ENCODE results near the gene PLEKHA5. TPM values are rescaled to one million over a fixed set of nuclear protein-coding genes. Genes with fewer than 3 reads are reported as not detected.

Gene PLEKHA5
- total RNA-seq, 1 donor from 2014 or later: 23.4 TPM

DNA sequence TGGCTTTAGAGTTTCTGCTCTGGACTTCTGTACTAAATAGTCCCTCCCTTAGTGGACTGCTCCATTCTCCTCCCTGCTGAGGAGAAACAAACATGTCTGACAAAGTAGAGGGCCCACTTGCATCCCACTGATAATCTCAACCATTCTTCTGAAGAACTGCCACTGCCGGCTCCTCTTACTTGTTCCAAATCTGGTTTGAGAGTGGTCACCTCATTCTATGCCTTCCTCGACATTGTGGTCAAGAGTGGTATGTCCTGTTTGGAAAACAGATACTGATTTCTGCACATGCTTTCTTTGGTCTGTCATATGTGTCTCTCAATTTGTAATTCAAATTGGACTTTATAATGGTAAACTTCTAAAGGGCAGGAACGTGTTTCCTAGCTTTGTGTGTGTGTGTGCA, 36.3 kb upstream of the PLEKHA5 start:
- DNase-seq (ENCODE audit: low read depth): no peak
- no peak overlapping the region for H3K4me3 ChIP-seq (ENCODE audit: low read depth, low read length)
- no peak for TF ChIP-seq CTCF (conservative IDR thresholded peaks at IDR 0.05; ENCODE audit: low read depth, low read length)

GRCh38 chr12:19095331-19095730, 34.2 kb upstream of the PLEKHA5 start:
- no peak for TF ChIP-seq CTCF (conservative IDR thresholded peaks at IDR 0.05; ENCODE audit: low read depth, low read length)
- DNase-seq (ENCODE audit: low read depth): no peak
- no peak overlapping the region for H3K4me3 ChIP-seq (ENCODE audit: low read depth, low read length)

DNA sequence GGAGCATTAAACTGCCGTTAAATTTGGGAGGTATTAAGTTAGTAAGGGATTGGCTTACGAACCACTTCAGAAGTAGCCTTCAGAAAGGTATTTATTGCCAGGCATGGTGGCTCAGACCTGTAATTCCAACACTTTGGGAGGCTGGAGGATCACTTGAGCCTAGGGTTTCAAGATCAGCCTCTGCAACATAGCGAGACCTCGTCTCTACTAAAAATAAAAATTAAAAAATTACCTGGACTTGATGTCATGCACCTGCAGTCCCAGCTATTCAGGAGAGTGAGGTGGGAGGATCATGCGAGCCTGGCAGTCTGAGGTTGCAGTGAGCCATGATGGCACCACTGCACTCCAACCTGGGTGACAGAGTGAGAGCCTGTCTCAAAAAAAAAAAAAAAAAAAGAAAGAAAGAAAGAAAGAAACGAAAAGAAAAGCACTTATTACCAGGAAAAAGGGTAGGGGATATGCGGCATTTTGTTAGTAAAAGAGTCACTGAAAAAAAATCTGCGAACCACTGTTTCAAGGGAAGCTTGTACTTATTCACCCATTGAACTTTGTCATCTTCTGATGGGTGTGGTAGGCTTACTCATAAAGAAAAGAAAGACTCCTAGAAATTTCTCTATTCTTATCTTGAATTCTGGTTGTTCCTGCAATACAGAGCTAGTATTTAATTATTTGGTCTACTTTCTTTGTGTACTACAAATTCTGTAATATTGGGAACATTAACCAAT, 33.6 kb upstream of the PLEKHA5 start:
- no peak for TF ChIP-seq CTCF (conservative IDR thresholded peaks at IDR 0.05; ENCODE audit: low read depth, low read length)
- no peak overlapping the region for H3K4me3 ChIP-seq (ENCODE audit: low read depth, low read length)
- no peak for DNase-seq (ENCODE audit: low read depth)

DNA sequence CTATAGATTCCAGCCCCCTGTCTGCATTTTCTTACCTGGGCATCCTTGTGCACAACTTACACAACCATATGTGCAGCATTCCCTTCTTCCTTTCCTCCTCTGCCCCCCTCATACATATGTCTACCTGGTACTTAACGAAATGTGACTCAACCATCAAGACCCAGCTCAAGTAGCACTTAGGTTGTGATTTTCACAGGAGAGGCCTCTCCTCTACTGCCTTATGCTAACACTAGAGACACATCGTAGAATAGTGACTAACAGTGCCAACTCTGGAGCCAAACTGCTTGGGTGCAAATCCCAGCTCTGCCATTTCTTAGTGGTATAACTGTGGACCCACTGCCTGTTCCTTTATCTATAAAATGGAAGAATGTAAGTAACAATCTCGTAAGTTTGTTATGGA, 24.1 kb upstream of the PLEKHA5 start:
- no peak for DNase-seq (ENCODE audit: low read depth)
- TF ChIP-seq CTCF (conservative IDR thresholded peaks at IDR 0.05; ENCODE audit: low read depth, low read length): no peak
- no peak overlapping the region for H3K4me3 ChIP-seq (ENCODE audit: low read depth, low read length)

- no peak for DNase-seq (ENCODE audit: low read depth)
Measured at GRCh38 chr12:19107750-19108149, 21.8 kb upstream of the PLEKHA5 start.

DNA sequence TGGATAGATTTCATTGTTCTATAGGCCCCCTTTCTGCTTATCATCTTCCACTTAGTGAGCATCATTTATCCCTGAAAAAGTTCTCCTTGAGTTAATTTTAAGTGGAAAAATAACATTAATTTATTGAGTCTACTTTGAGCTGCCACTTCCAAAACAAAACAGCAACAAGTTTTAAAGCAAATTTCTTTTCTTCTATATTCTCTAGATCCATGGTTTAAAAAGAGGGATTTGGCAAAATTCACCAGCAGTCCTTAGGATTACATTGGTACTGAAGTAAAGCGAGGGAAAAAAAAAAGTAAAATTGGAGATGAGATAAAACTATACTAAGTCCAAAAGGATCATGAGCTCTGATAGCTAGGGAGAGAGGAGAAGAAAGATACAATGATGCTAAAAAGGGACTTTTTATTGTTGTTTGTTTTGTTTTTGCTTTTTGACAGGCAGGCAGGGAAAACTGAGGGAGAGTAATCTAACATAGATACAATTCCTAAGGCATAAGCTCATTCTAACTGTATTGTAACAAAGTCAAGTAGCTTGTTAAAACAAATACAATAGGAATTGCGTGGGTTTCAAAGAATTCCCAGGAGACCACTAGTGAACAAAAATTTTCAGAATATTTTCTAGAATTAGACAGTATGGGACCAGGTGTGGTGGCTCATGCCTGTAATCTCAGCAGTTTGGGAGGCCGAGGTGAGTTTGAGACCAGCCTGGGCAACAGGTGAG, 19.2 kb upstream of the PLEKHA5 start:
- no peak overlapping the region for H3K4me3 ChIP-seq (ENCODE audit: low read depth, low read length)
- no peak for TF ChIP-seq CTCF (conservative IDR thresholded peaks at IDR 0.05; ENCODE audit: low read depth, low read length)
- no peak for DNase-seq (ENCODE audit: low read depth)

More at GRCh38 chr12:19107750-19108149, 21.8 kb upstream of the PLEKHA5 start:
- no peak for TF ChIP-seq CTCF (conservative IDR thresholded peaks at IDR 0.05; ENCODE audit: low read depth, low read length)
- no peak overlapping the region for H3K4me3 ChIP-seq (ENCODE audit: low read depth, low read length)

All from epithelial cell of proximal tubule (primary cell).